GM19452 (cell line): ENCODE results near the gene TMPRSS3.

Source experiments
- ATAC-seq: cut with Tn5 transposase; IDR thresholded peaks from one replicate; pipeline ENCODE4 v1.9.1; 2021; ENCODE audit not compliant: unreplicated experiment

Gene TMPRSS3

DNA sequence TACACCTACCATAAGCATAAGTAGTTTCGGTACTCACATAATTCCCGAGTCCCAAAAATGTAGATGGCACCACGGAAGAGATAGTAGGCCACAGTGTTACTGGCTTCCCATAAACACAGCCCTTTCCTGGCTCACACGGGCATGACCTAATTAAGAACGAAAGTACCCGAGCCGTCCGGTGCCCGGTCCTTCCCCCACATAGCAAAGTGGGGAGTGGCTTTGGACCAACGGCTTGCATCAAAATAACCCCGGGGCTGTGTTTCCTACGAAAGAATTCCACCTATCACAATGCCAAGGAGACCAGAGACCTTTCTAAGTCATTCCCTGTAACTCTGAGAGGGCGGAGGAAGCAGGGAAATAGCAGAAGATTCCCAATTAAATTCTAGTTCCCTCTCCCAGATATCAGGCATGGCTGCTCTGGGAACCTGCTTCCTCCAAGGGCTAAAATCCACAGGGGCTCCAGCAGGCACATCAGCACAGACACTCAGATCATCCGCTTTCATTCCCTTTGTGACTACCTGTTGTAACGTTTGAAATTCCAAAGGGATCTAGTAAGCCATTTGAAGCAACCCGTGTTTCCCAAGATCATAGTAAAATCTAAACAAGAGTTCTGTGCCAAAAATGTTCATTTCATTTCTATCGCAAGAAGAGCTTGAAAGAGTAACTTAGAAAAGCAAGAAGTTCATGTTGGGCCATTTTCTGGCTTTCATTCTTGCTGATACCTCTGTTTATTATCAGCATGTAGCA is at the start of gene TMPRSS3:
TSS of gene TMPRSS3 (minus strand) at position 148 of the 747 bp plus-strand sequence. CDS start 635 bp downstream, outside the sequence.
- no peak for ATAC-seq

DNA sequence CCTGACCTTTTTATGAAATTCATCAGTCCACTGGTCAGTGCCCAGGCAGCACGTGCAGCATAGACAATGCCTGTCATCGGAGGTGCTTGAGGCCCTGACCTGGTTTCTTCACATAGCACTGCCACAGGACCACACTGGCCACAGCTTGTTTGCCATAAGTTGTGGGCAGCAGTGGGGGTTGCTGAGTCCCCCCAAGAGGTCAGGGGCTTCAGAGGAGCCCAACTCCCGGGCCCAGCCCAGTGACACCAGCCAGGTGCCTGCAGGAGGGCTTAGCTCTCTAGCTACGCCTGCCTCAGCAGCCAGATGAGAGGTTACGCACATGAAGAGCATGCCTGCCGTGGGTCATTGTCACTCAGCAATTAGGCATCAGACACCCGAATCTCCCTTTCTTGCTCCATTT is 49.5 kb upstream of the TMPRSS3 start:
- no peak for ATAC-seq

DNA sequence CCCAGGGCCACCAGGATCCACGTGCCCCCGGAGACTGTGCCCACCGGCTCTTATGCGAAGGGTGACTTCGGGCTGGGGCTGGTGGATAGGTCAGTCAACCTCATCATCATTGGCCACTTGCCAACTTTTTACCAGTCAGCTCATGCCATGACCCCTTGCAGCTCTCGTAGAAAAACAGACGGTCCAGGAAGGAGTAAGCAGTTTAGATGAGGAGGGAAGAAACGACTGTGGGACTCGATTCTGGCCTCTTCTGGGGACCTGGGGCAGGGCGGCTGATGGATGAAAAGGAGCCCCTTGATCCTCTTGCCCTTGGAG is 48.9 kb upstream of the TMPRSS3 start:
- no peak for ATAC-seq

DNA sequence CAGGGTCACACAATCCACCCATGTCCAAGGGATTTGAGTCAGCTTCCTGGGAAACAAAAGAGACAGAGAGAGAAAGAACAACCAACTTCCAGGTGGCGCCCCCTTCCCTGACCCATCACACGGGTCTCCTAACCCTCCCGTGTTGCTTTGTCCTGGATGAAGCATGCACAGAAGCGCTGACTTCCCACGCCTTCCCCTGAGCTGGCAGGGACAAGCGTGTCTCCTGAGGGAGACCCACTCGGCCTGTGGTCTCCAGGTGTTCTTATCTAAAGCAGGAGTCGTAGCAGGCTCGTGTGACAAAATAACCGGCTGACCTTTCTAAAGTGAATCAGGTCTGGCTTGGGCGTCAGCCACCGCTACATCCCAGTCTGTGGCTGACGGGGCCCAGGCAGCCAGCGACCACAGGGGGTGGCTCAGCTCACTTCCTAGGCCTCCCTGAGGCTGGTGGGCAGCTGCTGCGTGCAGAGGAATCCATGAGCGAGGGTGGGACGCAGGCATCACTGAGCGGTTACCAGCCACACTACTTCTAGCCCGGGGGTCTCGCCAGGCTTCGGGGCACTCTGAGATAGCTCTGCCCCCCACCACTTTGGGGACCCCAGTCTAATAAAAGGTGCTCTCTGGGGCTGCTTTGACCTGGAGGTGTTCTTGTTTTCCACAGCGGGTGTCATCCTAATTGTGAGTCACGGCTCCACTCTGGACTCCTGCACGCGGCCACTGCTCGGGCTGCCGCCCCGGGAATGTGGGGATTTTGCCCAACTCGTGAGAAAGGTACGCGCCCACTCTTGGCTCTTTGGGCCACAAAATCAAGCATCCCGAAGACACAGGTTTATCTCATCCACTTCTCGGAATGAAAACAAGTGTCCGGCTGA is 48.3 kb upstream of the TMPRSS3 start:
- no peak for ATAC-seq

DNA sequence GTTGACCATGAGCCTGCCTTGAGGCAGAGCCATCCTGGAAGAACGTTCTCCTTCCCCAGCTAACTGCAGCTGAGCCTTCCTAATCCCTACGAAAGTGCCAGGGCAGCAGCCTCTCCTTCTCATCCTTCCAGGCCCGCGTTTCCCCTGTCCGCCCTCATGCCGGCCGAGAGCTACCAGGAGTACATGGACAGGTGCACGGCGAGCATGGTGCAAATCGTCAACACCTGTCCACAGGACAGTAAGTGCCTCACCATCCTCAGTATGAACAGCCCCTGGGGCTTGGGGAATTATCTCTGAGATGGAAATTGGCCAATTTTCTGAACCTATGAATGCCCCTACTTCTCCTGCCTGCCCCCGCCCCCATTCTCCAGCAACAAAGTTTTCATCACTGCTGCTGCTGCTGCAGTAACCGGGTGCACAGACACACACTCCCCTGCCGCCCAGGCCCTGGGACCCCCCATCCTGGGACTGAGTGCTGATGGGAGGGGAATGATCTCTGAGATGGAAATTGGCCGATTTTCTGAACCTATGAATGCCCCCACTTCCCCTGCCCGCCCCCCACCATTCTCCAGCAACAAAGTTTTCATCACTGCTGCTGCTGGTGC is 47.4 kb upstream of the TMPRSS3 start:
- ATAC-seq = no peak

DNA sequence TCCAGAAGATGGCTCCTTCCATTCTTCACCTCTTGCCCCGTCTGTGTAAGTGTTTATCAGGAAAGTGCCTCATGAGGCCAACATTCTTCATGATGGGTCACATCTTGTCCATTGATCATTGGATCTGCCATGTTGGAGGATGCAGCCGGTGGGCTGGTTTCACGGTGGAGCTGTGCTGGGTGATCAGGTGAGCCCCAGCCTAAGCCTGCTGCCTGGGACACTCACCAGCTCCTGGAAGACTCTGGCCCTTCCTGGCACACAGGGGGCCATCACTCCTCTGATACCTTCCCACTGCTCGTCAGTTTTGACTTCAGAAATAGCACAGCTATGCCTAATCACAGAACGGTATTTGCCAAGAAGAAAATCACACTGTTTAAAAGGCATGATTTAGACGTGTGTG is 46.1 kb upstream of the TMPRSS3 start:
- ATAC-seq = no peak

DNA sequence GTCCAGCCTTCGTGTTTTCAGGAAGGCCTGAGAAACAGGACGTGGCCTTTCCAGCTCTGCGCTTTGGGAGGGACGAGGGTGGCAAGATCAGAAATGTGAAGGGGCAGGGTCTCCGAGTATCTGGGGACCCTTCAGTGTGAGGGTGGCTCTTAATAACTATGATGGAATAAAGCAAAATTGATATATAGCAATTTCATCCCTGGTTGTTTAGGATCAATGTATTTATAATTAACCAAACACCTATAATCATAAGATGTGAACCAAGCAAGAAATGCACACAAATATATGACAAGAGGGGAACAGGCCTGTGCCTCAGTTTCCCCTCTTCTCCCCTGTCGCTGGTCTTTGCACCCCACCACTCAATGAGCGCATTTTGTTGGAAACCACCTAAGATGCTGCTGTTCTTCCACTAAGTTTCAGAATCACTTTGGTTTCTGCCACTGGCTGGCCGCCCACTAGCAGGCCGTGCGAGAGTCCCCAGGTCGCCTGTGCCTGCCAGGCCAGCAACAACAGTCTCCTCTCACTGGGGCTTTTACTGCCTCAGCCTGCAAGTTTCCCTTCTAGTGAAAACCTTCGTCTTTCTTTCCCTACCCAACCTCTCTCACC is 44.4 kb upstream of the TMPRSS3 start:
- ATAC-seq = no peak

DNA sequence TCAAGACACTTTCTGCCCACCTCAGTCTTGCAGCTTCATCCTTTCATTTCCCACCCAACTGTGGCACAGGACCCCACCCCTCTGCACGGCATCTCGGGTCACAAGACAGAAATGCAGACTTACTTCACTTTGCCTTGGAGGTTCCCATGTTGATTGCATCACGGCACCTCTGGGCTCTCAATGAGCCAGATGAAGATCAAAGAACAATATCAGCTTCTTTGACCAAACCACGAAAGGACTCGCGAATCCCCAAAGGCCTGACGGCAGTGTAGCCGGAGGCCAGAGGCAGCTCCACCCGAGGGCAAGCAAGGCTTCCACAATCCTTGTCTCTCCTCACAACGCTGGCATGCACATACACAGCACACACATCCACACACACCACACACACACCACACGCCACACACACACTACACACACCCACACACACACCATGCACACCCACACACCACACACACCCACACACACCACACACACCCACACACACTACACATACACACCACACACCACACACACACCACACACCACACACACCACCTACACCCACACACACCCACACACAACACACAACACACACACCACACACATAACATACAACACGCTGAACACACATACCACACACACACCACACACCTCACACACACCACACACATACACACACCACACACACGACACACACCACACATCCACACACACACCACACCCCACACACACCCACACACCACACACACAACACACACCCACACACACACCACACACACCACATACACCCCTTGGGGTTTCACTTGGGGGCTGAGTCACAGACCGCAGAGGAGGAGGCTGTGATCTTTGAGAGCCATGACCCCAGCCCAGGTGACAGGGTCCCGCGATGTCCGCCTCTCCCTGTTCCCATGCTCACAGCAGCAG is 43.7 kb upstream of the TMPRSS3 start:
- ATAC-seq = no peak

DNA sequence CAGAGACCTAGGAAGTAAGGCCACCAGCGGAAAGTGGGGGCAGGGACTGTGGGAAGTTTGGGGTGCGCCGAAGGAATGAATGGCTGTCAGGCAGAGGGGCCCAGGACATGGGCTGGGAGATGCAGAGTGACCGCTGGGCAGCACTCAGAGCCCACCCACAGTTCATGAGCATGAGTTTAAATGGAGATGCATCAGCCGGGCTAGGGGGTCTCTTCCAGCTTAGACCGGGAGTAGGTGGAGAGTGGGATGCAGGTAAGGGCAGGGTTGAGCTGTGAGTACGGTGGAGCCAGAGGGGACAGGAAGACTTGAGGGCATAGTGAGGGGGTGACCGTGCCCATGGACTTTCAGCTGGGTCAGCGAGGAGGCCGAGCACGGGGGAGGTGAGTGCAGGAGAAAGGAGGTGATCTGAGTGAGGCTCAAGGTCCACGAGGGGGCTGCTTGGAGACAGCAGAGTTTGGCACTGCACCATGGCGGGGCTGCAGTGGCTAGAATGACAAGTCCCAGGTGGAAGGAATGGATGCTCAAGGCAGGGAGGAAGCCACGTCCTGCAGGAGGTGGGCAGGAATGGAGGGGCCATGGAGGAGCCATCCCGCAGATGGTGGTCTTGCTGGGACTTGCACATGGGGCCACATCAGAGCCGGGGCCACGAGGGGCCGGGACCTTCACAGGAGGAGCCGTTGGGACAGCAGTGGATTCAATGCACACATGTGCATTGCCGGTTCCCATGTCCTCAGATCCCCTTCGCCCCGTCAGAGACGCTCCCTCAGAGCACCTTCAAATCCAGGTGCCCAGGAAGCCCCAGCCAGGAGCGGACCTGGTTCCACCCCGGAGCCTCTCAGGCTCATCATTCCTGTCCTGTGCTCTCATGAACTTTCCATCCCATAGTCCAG is 42.7 kb upstream of the TMPRSS3 start:
- ATAC-seq = no peak

DNA sequence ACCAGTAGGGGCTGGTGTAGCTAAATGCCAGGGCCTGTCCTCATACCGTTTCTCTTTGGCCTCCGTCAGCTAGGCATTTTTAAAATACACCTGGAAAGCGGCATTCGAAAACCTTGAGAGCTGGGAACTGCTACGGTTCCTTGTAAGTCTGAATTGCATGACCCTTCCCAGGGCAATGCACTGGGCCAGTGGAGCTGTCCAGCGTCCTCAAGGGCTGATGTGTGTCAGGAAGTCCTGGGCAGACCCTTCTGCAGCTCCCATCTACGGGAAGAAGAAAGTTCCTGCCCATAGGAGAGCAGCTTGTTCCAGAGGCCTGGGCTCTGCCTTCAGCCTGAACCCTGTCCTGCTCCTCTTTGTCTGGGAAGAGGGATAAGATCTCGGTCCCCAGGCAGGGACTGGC is 41.9 kb upstream of the TMPRSS3 start:
- no peak for ATAC-seq

DNA sequence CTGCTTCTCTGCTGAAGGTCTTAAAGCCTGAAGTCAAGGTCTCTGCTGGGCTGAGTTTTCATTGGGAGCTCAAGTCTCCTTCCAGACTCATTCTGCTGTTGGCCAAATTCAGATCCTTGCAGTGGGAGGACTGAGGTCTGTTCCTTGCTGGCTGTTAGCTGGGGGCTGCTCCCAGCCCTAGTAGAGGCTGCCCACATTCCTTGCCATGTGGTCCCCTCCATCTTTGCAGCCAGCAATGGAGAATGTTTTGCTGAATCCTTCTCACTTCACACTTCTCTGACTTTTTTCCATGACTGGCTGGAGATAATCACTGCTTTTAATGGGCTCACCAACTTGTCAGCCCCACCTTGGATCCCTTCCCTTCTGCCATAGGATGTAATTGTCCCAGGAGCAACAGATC is 41.1 kb upstream of the TMPRSS3 start:
- ATAC-seq = no peak

DNA sequence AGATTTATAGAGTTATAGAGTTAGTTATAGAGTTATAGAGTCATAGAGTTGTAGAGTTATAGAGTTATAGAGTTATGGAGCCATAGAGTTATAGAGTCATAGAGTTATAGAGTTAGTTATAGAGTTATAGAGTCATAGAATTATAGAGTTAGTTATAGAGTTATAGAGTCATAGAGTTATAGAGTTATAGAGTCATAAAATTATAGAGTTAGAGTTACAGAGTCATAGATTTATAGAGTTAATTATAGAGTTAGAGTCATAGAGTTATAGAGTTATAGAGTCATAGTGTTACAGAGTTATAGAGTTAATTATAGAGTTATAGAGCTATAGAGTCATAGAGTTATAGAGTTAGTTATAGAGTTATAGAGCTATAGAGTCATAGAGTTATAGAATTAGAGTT is 40.0 kb upstream of the TMPRSS3 start:
- ATAC-seq = no peak

DNA sequence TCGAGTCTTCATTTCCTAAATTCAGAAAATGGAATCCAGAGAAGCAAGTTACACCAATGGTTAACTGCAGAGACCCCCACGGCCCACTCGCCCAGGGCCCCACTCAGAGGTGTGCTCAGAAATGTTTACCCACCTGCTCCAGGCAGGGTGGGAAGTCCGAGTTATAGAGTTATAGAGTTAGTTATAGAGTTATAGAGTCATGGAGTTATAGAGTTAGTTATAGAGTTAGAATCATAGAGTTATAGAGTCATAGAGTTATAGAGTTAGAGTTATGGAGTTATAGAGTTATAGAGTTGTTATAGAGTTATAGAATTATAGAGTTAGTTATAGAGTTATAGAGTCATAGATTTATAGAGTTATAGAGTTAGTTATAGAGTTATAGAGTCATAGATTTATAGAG is 39.5 kb upstream of the TMPRSS3 start:
- ATAC-seq = no peak

DNA sequence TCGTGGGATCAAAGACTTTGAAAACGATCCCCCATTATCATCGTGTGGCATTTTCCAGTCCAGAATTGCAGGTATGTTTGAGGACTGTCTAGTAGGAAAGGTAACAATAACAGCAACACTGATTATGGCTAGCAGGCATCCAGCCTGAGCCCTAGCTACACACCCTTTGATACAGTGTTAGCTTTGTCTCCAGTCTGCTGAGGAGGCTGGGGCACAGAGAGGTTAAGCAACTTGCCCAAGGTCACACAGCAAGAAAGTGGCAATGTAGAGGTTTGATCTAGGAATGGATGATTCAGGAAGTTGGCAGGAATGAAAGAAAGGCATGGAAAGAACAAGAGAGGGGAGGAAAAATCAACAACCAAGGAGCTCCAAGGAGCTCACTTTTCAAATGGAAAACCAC is 39.0 kb upstream of the TMPRSS3 start:
- no peak for ATAC-seq

DNA sequence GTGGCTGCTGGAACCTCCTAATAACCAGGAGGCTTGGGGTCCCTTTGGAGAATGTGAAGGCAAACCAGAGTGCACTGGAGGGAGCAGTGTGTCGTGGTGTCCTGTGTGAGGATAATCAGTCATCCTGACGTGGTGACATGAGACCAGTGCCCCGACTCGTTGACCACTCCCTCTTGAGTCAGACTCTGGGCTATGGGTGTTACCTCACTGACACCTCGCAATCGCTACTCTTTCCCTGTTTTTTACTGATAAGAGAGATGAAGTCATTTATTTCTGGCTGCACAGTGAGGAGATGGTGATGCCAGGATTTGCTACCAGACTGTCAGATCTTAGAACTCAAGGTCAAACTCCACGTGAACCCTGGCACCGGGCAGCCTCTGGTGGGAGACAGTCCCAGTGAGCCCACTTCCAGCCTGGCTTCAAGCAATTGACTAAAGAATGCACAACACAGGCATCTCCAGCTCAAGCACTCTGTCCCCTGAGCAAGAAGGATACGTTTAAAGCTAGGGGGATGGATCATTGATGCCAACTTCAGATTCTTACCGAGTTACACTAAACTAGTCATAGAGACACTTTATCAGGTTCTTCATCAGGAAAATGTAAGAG is 38.2 kb upstream of the TMPRSS3 start:
- ATAC-seq = no peak

DNA sequence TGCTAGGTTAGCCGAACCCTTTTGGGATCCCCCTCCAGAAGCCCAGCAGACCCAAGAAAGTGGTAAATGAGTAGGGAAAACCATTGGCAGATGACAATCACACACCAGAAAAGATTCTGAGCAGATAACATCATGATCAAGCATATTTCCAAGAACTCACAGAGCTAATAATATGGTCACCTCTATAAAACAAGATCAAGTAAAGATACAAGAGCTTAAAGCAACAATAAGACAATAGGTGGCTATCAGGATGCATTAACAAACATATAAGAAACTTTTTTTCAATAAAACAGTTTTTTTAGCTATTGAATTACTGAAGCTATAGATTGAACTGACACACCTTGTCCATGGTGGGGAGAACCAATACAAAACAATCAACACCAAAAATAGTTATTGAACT is 36.8 kb upstream of the TMPRSS3 start:
- no peak for ATAC-seq

DNA sequence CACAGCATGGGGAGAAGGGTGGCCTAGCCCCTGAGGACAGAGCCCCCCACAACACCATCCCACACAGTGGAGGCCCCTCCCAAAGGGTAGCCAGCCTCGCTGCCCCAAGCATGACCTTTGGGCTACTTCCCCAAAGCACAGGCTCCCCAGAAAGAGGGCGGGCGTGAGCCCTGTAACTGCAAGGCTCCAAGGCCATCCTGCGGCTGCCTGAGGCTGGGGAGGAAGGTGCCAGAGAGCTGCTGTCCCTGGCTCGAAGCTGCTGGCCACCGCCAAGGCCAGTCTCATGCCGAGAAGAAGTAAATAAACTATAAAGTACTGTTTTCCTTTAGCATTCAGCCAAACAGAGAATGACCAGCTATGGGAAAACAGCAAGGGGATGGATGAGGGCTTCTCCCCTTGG is 35.3 kb upstream of the TMPRSS3 start:
- no peak for ATAC-seq

DNA sequence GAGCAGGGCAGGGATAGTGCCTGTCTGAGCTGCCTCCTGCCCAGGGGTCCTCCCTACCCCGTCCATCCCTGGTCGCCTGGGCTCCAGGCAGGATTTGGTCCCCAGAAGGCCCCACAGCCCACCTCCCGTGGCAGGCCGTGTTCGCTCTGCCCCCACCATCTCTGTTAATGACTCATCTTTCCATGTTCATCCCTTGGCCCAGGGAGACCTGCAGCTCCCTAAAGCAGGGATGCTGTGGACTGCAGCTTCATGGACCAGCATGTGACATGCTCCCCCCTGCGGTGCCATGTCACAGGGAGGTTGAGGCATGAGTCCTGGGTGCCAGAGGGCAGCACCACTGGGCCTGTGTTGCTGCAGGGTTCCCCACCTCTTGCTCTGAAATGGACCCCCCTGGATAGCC is 34.7 kb upstream of the TMPRSS3 start:
- no peak for ATAC-seq

DNA sequence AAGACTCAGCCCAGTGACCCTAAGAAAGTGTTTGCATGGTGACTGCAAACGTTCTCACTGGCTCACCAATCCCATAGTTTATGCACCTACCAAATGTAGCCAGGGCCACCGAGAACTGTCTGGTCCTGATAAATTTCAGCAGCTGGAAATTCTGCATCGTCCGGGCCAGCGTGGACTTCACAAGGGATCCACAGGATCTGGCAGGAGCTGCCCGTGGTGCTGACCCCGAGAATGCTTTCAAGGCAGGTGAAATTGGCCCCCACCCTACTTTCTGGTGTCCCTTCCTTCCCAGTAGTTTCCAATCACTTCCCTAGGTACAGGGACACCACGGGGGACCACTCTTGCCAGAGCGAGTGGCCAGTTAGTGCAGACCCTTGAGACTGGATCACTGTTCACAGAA is 34.0 kb upstream of the TMPRSS3 start:
- no peak for ATAC-seq
